ENCODE measurements around the gene OTOP3.
"Not testable (repeated sequence)": the region's sequence is repeated elsewhere in the genome, so short reads cannot be mapped to it uniquely, and the experiment has no call there.

The OTOP3 gene, protein sequence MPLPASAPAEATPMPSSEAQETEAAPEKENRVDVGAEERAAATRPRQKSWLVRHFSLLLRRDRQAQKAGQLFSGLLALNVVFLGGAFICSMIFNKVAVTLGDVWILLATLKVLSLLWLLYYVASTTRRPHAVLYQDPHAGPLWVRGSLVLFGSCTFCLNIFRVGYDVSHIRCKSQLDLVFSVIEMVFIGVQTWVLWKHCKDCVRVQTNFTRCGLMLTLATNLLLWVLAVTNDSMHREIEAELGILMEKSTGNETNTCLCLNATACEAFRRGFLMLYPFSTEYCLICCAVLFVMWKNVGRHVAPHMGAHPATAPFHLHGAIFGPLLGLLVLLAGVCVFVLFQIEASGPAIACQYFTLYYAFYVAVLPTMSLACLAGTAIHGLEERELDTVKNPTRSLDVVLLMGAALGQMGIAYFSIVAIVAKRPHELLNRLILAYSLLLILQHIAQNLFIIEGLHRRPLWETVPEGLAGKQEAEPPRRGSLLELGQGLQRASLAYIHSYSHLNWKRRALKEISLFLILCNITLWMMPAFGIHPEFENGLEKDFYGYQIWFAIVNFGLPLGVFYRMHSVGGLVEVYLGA

DNA sequence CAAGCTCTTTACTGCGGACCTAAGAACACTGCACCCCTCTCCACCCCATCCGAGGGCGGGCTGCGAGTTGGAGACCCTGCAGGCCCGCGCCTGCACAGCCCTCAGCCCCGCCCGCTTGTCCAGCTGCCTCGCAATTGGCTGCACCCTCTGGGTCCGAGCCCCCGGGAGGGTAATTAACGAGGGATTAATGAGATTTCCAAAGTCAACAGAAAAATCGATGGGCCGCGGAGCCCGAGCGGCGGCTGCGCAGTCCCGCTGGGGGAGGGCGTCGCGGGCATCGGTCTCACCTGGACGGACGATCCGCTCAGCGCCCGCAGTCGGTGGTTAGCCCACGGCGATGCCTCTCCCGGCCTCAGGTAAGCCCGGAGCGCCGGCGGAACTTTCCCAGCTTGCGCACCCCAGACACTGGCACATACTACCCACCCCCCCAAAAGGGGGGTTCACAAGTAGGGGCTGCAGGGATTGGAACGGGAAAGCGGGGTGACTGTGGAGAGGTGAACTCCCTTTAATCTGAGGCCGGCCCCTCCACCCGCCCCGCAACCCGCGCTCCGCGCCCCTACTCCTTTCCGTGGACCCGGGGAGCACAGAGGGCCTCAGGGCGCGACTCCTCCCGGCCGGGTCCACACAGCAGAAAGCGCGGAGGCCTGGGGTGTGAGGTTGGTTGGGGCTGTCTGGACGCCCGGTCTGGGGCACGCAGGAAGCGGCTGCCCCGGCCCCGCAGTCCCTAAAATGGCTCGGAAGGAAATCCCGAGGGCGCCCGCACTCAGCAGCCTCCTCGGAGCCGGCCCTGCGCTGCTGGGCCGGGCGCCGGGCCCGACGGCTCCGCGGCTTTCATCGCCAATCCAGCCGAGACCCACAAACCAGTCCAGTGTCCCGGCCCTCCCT lies at the start of gene OTOP3:
TSS of gene OTOP3 (plus strand) at position 314 of the 885 bp plus-strand sequence. CDS start at position 338, 24 bp downstream.
- no peak for DNase-seq

DNA sequence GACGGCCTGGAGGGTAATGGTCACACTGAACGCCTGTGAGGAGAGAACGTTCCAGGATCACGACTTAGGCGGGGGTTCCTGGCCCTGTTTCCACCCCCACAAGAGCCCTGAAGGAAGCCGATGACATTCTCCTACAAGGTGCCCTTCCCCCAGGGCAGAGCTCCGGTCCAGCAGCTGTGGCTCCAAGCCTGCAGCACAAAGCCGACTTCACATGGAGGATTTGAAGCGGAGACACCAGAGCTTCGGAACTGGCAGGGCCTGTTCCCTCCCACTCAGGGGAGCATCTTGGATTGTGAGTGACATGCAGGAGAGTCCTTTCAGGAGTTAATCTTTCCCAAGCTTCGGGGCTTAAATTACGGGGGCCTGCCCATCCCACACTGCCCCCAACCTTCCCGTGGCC lies 47.2 kb upstream of the OTOP3 start:
- DNase-seq: no peak

DNA sequence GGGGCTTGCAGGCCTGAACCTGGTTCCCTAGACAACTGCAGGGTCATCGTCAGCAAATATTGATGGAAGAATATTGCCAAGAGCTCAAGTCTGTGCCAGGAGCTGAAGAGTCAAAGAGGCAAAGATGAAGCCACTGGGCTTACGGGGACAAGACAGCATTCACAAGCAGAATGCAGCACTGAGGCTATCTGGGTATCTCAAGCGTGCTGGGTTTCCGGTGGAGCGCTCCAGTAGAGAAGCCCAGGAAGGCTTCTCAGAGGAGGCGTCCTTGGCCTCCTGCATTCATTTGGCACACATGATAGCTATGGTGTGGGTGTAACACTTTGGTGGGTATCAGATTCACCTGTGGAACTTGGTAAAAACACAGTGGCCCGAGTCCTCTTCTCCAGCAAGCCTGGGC lies 45.1 kb upstream of the OTOP3 start:
- no peak for DNase-seq

DNA sequence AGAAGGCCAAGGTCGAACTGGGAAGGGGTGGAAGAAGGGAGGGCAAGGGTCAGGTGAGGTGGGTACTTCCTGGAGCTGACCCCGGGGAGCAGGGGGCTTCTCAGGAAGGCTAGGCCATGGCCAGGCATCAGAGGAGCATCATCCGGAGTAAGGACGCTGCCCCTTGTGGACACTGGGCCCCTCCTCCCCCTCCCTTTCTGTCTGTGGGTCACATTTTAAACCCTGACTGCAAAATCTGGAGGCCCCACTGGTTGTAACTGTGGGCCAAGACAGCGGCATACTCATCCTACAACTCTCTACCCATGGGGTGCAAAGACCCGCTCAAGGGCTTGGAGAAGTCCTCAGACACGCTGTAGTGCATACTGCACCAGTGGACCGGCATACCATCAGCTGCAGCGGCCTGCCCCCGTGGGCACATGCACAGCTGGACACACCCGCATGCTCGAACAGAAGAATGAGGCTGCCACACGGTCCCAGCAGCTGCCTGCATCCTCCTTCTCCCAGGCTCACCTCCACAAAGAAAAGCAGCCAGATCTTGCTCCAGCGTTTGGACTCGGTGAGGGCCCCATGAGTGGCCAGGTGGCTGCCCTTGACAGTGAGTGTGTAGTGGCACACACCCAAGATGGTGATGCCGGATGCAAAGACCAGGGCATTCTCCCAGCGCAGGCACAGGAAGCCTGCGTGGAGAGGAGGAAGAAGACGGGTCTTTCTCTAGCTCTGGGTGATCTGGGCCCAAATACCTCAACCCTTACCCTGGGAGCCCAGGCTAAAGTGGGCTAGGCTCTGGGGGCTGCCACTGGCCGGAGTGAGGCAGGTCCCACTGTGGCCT lies 43.5 kb upstream of the OTOP3 start:
- no peak for DNase-seq

DNA sequence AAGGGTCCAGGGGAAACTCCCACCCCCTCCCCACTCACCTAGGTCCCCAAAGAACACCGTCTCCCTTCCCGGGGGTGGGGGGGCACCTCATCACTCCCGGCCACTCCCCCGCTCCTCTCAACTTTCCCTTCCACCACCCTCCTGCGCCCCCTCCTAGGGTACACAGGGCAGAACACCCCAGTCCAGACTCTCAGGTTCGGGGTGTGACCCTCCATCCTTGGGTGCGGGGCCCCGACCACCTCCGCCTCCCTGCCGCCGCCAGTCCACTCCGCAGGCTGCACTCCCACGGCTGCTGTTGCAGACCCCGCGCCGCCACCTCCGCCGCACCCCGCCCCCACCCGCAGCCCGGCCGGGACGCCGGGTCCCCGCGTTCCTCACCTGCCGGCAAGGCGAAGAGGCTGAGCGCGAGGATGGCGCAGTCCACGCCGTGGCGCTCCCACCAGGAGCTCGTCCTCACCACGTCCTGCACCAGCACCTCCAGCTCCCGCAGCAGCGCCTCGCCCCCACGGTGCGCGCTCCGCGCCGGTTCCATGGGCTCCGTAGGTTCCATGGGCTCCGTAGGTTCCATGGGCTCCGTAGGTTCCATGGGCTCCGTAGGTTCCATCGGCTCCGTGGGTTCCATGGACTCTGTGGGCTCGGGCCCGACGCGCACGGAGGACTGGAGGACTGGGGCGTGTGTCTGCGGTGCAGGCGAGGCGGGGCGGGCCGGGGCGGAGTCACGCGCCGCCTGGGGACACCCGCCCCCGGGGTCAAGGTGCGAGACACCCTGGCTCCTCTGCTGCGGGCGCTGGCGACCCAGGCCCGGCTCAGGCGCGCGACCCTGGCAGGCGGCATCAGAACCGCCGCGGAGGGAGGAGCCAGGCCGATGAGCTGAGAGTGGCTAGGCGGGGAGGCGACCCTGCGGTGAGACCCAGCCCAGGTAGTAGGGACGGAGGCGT lies 42.5 kb upstream of the OTOP3 start, which contains the start of gene FADS6:
TSS of gene FADS6 (minus strand) at position 660 of the 938 bp plus-strand sequence. CDS start at position 622, 38 bp downstream.
- no peak for DNase-seq

DNA sequence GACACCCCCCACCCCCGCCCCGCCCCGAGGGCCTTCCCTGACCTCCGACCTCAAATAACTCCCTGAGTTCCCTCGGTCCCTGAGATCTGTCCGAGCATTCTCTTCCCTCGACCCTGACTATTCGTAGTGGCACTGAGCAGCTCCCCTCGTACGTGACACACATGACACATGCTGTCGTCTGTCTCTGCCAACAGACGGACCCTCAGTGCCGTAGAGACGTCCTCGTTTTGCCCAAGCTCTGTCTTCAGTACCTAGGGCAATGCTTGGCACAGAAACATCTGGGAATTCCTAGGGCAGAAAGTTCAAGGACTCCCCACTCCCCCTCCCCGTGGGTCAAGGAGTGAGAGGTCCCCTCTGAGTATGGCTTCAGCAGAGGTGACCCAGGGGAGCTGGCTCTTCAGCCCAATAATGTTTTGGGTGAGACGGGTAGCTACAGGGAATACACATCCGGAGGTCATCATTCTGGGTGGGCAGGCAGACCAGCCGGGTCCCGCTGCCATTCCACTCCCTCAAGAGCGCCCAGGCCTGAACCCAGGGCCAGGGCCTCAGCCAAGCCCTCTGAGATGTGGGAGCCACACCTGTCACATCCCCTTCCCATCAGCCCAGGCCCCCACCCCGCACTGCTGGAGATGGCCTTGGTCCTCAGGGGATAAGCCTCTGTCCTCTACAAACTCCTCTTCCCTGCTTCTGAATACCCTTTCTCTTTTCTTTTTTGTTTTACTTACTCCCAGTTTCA lies 41.6 kb upstream of the OTOP3 start:
- no peak for DNase-seq

DNA sequence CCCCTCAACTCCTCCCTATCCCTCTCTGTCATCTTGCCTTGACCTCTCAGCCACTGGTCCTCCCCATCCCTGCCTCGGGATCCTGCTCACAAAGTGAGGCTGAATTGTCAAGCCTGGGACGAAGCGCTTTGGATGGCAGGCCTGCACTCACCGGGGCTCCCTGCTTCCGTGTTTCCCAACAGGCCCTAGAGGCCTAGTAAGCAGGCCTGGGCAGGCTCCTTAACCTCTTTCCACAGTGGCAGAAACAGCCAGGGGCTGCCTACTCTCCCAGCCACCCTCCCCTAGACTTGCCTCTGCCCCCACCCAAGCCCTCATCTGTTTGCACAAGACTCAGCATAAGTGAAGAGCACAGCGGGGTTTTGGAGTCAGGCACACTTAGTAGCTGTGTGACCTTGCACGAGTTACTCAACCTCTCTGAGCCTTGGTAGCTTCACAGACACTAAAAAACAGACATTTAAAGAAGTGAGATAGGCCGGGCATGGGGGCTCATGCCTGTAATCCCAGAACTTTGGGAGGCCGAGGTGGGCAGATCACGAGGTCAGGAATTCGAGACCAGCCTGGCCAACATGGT lies 37.2 kb upstream of the OTOP3 start:
- no peak for DNase-seq

DNA sequence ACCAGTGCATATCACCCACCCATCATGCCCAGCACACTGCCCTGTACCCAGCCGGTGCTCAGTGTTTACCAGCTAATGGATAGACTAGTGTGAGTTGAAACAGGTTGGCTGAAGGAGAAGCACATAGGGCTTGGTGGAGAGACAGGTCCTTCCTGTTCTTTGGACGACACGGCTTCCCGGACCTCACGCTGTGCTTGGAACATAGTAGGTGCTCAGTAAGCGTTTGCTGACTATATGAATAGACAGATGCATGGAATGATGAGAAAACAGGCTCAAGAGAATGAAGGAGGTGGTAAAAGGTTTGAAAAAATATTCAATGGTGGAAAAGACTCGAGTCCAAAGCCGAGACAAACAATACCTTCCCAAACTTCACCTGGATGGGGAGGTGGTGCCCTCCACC lies 35.5 kb upstream of the OTOP3 start:
- DNase-seq: no peak

DNA sequence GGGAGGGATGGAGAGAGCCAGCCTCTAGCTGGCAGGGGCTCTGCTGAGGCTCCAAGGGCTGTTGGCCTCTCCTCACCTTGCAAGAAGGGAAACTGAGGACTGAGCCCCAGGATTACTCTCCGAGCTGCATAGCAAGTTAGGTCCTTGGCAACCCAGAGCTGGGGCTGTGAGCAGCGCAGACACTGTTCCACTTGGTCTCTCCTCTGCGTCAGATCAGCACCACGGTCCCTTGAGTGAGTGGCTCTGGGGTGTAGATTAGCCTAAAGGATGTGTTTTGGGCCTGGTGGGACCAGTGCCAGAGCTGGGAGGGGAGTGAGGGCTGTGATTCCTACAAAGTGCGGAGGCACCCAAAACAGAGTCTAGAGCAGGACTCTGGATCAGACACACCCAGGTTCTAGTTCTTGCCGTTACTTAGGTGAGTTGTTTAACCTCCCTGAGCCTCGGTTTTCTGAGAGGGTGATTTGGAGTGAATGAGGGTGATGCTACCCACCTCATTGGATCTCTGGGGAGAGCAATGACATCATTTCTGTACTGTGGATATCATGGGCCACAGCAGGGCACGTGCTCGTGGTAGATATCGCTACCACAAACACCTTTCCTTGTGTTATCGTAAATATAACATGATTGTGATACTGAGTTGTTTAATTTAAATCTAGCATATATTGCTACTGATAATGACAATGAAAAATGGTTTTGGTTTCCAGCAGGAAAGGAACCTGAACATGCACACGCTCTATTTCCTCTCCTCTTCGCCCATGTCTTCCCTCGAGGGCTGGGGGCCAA lies 34.2 kb upstream of the OTOP3 start:
- DNase-seq: no peak

DNA sequence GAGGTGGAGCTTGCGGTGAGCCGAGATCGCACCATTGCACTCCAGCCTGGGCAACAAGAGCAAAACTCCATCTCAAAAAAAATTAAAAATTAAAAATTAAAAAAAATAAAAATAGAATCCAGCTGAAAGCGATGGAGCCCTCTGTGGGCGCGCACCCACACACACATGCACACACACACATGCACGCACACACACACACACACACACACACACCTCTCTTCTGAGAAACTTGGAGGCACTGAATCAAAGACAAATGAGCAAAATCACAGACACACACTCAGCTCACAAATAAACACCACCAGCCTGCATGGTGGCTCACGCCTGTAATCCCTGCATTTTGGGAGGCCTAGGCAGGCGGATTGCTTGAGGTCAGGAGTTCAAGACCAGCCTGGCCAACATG lies 32.7 kb upstream of the OTOP3 start:
- no peak for DNase-seq

DNA sequence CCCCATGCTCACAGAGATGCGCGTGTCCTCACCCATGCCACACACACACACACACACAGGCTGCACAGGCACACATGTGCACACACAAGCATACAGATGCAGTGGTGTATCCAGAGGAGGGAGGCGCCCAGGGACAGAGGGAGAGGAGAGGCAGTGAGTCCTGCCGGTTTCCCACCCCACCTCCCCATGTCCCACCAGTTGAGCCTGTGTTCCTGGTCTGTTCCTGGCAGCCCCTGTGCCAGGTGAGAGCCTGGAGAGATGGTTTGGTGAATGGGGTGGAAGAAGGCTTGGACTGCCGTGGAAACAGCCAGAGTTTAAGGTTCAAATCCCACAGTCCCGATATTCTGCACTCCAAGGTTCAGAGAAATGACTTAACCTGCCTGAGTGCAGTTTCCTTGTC lies 32.0 kb upstream of the OTOP3 start:
- DNase-seq: no peak

DNA sequence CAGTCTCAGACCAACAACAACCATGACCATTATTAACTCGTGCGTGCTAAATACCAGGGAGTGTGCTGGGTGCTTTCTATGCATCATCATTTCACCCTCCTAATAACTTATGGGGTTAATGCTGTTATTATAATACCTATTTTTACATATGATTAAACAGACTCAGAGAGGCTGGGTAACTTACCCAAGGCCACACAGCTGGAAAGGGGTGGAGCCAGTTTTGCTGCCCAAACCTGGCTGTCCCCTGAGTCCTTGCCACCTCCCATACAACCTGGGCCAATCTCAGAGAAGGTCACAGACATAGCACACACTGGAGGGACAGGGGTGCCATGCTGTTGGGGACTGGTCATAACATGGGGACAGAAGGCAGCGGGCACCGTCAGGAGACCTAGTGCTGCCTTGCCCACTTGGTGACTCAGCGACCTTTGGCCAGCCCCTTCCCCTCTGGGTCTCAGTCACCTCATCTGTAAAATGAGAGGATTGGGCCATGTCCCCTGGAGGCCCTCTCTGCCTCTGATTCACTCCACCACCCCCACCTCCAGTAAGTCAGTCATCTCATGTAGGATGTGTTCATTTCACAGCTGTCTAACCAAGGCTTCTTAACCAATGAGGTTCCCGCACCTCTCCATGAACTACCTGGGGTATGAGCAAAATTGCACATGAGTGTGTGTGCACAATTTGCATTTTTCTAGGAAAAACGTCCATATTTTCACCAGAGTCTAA lies 30.9 kb upstream of the OTOP3 start:
- no peak for DNase-seq

DNA sequence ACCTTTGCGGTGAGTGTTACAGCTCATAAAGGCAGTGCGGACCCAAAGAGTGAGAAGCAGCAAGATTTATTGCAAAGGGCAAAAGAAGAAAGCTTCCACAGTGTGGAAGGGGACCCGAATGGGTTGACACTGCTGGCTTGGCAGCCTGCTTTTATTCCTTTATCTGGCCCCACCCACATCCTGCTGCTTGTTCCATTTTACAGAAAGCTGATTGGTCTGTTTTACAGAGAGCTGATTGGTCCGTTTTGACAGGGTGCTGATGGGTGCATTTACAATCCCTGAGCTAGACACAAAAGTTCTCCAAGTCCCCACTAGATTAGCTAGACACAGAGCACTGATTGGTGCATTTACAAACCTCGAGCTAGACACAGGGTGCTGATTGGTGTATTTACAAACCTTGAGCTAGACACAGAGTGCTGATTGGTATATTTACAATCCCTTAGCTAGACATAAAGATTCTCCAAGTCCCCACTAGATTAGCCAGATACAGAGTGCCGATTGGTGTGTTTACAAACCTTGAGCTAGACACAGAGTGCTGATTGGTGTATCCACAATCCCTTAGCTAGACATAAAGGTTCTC lies 29.4 kb upstream of the OTOP3 start:
- DNase-seq: not testable (repeated sequence)

DNA sequence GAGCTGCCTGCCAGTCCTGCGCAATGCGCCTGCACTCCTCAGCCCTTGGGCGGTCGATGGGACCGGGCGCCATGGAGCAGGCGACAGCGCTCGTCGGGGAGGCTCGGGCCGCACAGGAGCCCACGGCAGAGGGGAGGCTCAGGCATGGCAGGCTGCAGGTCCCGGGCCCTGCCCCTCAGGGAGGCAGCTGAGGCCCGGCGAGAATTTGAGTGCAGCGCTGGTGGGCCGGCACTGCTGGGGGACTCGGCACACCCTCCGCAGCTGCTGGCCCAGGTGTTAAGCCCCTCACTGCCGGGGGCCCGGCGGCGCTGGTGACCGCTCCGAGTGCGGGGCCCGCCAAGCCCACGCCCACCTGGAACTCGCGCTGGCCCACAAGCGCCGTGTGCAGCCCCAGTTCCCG lies 28.7 kb upstream of the OTOP3 start:
- DNase-seq: no peak

DNA sequence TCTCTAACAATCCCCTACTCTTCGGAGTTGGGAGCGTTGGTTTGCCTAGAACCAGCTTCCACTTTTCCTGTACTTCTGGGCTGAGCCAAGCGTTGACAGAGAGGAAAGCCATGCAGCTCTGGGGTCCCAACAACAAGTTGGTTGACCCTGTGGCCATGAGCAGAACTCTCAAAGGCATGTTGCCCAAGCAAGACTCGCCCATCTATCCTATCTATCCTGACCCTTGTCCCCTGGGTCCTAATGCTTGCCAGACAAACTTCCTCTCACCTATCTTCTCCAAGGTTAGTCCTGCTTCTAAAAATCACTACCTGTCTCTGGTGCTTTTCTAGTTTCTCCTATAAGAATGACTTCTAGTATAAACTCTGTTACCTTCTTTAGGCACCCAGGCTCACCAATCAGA lies 26.6 kb upstream of the OTOP3 start:
- DNase-seq: not testable (repeated sequence)

DNA sequence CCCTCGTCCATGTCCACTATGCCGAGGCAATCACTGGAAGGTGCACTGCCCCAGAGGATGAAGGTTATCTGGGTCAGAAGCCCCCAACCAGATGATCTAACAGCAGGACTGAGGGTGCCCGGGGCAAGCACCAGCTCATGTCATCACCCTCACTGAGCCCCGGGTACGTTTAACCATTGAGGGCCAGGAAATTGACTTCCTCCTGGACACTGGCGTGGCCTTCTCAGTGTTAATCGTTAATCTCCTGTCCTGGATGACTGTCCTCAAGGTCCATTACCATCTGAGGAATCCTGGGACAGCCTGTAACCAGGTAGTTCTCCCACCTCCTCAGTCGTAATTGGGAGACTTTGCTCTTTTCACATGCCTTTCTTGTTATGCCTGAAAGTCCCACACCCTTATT lies 24.3 kb upstream of the OTOP3 start:
- DNase-seq: not testable (repeated sequence)

DNA sequence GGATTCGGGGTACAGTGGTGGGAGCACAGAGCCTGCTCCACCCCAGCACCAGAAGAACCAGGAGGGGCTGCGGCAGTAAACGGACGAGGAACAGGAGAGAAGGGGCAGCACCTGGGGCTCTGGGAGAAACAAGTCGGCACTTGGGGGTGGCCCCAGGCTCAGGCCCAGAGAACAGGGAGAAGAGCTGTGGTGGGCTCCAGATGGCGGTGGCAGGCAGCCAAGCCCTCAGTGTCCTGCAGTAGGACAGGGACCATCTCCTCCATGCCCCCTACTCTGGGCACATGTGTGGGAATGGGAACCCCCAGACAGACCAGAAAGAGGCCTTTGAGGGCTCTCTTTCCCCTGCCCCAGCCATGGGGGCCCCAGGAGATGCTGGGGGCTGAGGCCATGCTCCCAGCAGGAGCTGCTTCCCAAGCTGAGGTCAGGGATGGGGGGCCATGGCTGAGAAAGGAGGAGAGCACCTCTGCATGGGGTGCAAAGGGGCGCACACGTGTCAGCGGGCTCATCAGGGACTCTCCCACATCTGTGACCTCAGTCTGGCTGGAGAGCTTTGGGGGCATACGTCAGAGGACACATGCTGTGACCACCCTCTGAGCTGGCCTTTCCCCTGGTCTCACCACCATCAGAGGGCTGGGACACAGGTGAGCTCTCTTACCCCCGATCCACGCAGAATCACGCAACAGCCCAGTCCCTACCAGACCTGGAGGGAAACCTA lies 19.4 kb upstream of the OTOP3 start:
- DNase-seq: no peak

DNA sequence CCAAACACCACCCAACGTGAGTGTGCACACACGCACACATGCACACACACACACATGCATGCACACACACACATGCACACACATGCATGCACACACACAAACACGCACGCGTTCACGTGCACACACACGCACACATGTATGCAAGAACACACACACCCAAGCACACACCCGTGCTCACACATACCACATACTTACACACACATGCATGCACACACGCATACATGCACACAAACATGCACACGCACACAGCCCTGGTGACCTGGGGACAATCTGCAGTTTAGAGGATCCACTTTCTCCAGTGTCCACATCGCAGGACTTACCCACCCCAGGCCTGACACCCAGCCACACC lies 18.9 kb upstream of the OTOP3 start:
- DNase-seq: no peak
